ENCODE data around the gene SH3PXD2A.

SH3PXD2A gene

DNA sequence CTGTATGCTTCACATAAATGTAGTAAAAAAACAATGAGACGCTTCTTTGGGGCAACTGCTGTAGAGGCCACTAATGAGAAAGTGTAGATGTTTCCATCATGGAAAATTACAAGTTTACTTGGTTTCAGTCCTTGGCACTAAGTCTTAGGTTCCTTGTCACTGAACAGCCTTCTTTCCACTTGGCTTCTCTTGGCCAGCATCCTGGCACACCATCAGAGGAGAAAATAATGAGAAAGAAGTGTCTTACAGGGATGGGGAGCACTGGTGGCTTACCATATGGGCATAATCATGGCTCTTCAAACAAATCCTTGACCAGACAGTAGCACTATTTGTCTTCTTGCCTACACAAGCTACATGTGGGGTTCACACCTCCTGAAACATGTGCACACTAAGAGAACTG, 22.5 kb upstream of the SH3PXD2A start:
- no peak for DNase-seq

DNA sequence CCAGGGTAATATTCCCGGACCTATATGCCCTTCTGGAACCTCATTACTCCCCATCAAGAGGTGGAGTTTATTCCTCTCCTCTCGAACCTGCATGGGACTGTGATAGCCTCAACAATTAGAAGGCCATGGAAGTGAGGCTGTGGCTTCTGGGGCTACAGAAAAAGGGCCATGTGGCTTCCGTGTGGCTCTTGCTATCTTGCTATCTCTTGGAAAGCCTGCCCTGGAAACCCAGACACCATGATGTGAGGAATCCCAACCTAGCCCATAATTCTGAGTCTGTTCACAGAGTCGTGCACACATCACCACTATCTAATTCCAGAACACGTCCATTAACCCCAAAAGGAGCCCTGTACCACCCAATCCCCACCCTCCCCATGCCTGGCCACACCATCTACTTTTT, 20.8 kb upstream of the SH3PXD2A start:
- DNase-seq, result no peak

DNA sequence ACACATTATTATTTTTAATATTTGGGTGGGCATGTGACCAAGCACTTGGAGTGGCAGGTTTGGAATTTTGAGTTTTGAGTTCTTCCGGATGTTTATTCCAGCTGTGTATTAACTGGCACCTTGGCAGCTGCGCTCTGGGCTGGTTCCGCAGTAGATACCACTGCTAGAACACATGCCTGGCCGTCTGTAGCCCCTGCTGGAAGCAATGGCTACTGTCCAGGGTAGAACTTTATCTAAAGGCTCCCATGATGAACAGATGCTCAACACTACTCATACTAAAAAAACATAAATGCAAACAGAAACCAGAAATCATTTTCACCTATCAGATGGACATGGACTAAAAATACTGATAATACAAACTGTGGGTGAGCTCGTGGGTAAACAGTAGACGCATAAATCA, 19.4 kb upstream of the SH3PXD2A start:
- DNase-seq, result no peak

DNA sequence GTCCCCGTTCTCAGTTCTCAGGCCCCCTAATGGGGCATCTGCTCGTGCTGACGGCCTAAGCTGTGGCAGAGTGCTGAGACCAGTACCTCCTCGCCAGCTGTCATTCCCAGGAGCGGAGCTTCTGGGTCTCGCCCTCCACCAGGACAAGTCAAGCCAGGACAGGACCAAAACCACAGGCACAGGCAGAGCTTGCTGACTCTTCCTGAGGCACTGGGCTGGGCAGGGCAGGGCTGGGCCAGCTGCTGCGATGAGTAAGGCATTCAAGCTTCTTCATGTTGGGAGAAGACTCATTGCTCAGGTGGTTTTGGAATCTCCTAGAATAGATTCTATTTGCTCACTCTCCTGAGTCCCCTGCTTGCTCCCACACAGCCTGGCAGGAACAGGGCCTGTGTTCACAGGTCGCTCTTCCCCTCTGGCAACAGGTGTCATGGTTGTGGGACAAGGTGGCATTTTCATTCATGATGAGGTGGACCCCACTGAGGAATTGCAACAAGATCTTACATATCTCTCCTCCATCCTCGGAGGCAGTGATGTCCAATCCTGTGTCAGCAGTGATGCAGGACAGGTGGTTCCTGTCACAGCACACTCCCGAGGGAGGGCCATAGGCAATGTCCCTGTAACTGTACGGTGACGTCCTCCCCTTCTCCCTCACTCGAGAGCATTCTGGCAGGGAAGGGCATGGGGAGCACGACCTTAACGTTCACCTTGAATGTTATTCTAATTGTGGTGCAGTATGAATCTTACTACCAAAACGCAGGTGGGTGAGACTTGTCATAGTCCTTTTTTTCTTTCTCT, 17.0 kb upstream of the SH3PXD2A start:
- no peak for DNase-seq

DNA sequence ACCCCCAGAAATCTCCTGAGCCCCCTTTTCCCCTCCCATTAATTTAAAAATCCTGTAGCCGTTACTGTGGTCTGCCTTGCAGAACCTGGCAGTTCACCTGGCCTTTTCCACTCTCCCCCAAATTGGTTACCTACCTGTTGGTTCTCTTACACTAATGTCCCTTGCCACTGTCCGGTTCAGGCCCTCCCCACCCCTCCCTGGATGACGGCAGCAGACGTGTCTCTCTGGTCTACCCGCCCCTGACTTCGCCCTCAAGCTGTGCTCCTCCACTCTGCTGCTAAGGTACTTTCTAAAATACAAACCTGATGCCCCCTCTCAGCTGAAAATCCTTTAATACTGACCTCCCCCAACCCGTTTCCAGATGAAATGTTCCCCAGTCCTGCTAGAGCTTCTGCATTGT, 15.6 kb upstream of the SH3PXD2A start:
- no peak for DNase-seq

DNA sequence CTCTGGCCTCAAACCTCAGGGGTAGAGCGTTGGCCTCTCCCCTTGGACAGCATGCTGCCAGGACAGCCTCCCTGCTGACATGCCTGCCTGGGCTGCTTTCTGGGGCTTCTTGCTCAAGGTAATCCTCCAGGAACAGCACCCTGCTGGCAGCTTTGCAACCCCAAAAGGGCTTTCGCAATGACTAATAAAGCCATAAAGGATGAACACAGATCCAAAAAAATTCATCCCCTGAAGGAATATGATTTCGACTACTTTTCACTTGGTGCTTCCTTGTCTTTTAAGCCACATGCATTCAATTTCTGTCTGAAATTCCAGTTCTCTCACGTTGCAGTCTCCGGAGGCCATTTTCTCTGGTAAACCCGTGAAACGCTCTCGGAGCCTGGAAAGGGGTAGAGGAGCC, 15.1 kb upstream of the SH3PXD2A start:
- DNase-seq, result no peak

DNA sequence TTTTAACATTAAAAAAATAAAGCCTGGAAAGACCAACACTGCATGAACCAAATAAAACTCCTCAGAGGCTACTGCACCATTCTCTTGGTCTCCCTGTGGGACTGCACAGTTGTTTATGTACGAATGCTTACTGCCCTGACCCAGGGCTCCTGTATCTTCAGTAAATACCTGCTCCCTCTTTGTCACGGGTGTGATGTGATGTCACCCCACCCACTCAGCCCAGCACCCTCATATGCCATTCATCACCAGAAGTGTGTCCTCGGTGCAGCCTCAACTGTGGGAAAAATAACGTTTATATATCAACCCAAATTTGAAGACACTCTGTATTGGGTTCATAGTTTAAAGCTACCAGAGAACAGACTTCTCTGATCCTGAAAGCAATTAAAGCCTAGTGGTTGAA, 14.0 kb upstream of the SH3PXD2A start:
- no peak for DNase-seq

DNA sequence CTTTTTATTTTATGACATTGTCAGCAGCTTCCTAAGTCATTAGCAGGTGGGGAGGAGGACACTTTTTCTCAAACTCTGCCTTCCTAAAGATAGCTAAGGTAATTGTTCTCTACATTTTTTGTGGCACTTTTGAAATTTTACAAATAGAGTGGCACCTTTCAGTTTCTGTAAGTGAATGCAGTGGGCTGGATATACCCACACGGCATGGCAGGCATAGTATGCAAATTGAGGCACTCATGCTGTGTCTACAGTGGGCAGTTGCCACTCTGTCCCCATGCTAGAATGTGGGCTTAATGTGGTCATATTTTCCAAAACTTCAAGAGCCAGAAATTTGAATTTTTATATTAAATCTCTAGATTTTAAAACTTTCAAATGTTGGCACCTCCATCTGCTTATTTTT, 12.8 kb upstream of the SH3PXD2A start:
- no peak for DNase-seq

DNA sequence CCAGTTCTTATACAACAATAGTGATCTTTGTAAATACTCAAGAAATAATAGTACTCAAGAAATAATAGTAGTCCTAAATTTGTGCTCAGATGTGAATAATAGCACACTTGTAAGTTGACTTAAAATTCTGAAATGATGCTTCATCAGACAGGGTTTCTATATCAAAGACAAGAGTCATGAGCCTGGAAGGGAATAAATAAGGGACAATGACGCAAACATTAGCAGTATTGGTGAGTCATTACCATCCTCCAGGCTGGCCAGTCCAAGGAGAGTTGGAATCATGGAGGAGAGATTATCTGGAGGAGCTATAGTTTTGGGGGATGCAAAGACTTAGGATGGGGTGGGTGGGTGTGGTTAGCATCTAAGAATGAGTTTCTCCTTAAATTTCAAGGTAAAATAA, 6.1 kb upstream of the SH3PXD2A start:
- DNase-seq, result no peak

DNA sequence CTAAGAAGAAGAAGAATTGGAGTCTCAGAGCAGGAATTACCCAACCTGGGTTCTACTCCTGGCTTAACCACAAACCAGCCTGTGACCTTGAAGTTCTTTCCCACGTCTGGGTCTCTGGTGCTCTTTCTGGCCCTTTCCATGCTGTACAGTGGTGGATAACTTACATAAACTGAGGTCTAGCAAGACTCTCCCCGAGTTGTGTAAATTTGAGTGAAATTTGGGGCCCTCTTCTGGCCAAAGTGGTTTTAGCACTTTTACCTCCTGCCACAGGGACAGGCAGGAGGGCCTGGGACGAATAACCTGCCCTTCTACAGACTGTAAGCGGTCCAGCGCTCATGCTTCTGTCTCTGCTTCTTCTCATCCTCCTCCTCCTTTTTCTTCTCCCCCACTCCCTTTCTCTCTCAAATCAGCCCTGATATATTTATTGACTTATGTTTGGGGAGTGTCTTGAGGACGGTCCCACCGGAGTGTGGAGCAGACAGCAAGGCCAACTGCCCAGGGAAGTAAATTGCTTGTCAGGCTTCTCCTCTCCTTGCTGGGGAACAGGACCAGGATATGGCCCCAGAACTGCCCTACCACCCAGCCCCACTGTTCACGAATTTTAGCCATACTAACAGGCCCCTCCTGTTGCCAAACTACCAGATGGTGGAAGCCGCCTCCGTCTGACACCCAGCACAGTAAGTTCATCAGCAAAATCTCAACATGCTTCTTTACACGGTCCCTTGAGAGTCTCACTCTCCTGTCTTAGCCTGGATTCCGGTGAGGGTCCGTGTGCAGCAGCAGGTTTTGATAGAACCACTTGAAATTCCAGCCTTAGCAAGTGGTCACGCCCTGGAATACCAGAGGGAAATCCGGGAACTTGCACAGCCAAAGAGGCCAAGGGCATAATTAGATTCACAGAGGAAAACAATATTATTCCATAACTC, 4.0 kb upstream of the SH3PXD2A start:
- no peak for DNase-seq

DNA sequence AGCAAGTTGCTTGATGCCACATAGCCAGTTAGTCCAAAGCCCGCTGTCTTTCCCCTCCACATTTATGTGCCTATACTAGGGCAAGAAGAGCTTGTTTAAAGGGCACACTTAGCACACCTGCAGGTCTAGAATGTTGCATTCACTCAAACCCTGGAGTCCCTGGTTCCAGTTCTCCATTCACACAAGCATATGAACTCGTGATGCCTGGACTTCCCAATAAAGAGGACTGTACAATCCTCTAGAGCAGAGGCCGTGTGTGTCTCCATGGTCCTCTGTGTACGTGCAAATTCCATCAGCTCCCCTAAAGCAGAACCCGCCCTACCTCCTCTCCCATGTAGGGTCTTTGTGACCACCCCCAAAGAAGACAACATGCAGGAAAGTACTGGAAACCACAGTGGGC, 3.0 kb upstream of the SH3PXD2A start:
- no peak for DNase-seq

DNA sequence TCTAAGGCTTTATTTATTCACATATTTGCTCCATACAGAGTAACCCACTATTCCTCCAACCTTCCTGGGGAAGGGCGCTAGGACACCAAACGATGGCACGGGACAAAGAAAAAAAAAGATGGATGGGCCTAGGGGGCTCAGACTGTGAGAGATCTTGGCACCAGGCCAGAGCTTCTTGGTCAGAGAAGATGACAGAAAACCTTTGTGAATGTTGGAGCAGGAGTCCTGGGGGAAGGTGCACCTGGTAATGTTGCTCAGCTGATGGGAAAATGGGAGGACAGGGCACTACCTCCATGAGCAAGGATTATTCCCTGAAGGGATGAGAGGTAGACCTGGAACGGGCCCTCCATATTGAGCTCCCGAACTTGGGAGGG, 1.4 kb upstream of the SH3PXD2A start:
- no peak for DNase-seq

DNA sequence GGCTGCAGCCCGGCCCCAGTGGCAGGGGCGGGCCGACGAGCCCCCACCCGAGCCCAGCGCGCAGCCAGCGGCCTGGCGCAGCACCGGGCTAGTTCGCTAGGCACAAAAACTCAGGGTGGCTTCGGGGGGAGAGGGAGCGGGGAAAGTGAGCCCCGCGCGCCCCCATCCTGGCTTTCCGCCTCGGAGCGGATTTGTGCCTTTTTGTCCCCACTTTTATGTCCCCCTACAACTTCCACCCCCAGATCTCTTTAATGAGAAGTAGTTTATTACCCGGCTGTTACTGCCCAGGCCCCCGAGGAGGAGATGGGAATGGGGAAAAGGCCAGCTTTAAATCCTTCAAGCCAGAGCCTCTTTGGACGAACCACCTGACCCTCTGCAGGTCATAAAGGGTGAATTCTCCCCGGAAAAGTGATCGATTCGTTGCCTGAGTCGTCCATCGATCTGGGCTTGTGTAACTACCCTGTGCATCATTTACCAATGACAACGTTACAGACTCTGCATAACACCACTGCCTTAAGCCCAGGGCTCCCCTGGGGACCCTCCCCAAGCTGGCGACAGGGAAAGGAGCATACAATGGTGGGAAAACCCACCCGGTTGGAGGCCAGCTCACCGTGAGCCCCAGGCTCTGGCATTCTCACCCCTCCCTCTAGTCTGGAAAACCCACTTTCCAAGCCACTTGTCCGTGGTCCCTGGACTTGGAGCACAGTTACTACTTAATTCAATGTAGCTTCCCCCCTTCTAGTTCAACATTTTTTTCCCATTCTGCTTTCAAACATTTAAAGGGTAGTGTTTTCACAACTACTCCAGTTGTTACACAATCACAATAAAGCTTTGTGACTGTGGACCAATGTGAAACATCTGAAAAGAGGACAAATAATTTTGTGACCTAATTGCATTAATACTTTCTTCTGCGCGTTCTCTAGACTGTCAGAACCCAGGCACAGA, 748 bp upstream of the SH3PXD2A start:
- no peak for DNase-seq

DNA sequence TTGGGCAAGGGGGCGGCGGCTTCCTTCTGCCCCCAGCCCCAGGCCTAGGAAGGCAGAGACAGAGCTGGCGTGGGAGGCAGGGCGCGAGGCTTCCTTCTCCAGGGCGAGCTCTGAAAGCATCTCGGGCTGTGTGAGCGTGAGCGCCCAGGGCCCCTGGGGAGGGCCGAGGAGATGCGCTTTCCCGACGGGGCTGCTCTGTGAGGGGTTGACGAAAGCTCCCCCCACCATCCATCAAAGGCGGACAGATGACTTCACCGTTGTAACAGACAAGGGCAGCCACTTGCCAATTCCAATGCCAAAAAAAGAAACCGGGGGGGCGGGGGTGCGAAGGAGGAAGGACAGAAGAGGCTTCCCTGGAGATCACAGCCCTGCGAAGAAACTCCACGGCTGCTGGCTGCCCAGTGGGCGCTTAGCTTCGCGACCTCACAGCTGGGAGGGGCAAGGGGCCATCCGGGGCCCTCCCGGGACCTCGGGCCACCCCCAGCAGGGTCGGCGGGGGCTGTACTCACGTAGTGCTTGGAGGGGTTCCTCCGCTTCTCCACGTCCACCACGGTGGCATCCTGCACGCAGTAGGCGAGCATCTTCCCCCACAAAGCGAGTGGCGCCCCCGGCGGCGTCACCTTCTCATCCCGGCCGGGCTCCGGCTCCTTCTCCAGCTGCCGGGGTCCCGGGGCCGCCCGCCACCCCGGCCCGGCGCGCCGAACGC, 537 bp downstream of the SH3PXD2A start:
- no peak for DNase-seq

DNA sequence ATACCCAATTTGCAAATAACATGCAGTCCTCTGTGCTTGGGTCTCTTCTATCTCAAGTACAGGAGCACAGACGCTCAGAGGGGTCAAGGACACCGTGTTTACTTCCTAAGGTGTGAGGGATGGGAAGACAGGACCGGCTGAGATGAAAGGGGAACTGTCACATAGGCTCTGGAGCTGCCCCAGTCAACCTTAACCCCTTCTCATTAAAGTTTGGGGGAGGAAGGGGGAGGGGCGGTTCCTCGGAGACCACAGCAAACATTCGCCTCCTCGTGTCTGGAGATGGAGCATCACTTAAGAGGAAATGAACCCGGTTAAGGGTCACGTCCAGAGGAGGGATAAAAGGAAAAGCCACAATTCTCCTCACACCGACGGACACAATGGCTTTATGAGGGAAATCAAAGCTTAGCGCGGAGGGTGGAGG, 1.1 kb downstream of the SH3PXD2A start:
- DNase-seq, result no peak

DNA sequence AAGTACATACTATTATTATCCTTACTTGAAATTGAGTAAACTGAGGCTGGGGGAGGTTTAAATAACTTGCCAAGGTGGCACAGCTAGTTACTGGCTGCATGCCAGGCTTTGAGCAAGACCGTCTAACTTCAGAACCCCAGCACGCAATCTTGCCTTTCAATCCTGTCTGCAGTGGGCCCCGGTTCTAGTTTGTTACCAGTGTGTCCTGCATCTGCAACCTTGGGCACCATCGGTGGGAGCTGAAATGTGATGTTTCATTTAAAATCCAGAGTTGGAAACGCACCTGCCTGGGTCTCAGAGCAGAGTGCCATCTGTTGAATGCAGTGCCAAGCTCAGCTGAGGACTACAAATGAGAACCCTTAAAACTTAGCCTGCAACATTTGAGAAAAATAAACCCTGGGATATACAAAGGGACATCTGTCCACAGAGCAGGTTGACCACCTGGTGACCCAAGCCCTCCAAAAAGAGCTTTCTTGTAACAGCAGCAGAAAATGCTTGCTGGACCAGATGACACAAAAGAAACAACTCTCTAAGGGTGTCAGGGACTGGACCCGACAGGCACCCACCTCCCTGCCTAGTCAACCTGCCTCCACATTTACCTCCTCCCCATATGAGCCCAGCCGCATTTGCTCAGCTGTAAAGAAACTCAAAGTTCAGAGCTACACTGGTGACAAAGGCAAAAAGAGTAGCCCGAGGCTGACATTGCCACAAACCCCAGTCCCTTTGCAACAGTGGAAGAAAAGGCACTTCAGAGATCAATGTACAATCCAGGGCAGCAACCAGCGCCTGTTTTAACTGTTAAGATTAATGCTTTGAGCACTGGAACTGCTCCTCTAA, 1.7 kb downstream of the SH3PXD2A start:
- no peak for DNase-seq

DNA sequence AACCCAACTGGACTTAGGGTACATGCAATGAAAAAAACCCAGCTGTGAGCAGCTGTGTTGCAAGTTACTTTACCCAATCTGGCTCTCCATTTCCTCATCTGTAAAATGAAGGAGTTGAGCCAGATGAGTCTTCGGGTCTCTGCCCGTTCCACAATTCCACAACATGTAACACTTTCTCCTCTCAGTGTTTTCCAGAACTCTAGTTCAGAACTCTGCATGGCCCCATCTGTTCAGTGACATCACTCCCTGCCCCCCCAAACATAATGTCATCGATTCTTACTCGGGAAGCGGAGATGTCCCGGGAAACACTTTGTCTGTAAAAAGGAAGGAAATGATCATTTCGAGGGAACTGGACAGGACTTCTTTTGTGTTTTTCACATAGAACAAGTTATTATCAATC, 2.5 kb downstream of the SH3PXD2A start:
- no peak for DNase-seq

DNA sequence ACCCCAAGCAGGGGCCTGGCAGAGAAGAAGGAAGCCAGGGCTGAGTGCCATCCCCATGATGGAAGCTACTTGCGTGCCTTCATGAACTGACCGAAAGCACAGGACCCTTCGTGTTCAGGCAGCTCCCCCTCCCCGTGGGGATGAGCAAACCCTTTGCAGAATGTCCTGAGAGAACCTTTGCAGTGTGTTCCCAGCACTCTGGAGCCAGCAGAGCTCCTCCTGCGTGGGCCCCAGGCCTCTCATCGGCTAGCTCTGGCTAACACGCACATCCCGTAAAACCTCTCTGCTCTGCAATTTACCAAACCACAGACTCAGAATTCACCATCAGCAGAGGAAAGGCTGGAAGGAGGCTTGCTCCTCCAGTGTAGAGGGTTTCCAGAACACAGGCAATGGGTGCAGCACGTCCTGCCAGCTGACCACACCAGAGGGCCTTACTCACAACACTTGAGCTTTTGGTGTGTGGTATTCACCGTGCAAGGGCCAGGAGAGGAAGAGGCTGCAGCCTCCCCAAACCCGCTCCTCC, 3.1 kb downstream of the SH3PXD2A start:
- DNase-seq, result no peak

DNA sequence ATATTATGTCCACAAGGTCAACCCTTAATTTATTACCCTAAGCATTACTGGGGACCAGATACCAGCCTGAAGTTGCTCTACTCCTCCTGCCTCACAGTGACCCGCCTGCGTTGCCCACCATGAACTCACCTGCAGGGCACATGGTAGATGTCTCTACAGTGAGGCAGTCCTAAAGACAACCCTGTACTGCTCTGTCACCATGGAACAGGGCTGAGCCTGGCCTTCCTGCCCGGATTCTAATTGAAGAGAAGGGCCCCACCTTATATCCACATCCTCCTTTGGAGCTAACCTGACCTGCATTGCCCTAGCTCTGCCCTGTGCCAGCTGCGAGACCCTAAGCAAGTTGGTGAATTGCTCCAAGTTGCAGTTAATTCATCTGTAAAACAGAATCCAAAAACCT, 4.1 kb downstream of the SH3PXD2A start:
- no peak for DNase-seq

DNA sequence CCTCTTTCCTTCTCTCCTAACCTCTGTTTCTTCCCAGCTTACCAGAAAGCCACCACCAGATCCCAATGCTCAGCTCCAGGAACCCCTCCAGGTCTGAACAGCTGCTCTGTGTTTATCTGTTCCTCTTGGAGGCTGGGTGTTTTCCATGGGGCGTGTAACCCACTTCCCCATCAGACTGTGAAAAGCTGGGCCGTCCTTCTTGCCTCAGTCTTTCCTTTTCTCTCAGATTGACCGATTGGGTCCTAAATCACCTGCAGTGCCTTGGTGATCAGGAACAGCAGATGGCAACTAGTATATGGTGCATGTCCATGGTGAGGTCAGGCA, 4.8 kb downstream of the SH3PXD2A start:
- DNase-seq, result no peak

DNA sequence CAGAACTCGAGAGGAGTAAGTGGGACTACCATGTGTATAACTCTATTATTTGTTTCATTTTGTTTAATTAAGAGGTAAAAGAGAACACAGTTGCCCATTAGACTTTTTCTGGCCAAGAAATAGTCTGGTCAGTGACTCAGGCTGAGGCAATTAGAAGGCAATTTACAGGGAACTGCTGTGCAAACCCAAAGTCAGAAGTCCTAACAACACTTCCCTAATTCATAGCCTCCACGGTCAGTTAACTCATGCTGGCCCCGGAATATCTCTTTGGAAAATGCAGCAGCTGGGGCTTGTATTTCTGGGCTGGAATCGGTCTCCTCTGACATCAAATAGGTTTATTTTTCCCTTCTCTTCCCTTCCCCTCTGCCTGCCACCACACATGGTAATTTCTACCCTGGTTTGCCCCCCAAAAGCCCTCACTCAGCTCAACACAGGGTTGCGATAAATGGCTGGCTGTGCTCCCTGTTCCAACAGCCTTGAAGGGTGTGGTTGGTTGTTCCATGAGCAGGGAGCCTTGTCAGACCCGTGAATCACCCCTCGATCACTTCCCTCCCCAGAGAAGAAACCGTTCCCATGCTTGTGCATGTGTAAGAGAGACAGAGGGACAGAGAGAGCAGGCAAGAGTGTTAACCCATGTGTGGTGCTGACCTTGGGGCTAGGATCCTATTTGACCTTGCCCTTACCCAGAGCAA, 5.3 kb downstream of the SH3PXD2A start:
- DNase-seq, result no peak

All from NCI-H1436 treated with DMSO at 0.1 percent for 48 hours (cell line).